ENCODE measurements around the gene KRTAP10-4.
"Not testable (repeated sequence)": the region's sequence is repeated elsewhere in the genome, so short reads cannot be mapped to it uniquely, and the experiment has no call there.

Gene KRTAP10-4

DNA sequence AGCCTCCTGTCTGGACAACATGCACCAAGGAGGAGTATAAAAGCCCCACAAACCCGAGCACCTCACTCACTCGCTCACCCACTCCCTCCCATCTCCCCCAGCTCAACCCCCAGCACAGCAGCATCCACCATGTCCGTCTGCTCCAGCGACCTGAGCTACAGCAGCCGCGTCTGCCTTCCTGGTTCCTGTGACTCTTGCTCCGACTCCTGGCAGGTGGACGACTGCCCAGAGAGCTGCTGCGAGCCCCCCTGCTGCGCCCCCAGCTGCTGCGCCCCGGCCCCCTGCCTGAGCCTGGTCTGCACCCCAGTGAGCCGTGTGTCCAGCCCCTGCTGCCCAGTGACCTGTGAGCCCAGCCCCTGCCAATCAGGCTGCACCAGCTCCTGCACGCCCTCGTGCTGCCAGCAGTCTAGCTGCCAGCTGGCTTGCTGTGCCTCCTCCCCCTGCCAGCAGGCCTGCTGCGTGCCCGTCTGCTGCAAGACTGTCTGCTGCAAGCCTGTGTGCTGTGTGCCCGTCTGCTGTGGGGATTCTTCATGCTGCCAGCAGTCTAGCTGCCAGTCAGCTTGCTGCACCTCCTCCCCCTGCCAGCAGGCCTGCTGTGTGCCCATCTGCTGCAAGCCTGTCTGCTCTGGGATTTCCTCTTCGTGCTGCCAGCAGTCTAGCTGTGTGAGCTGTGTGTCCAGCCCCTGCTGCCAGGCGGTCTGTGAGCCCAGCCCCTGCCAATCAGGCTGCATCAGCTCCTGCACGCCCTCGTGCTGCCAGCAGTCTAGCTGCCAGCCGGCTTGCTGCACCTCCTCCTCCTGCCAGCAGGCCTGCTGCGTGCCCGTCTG, at the start of gene KRTAP10-4:
Gene KRTAP10-4, plus strand, starts transcription at position 100 of the 827 bp plus-strand sequence. Its CDS starts 30 bp downstream, at position 130.
- in situ Hi-C loops (cut with MboI; ENCODE audit: low sequenced_read_pairs) = not testable (repeated sequence)

- in situ Hi-C loops (cut with MboI; ENCODE audit: low sequenced_read_pairs) = loop anchor here (25.0 kb wide), 1 partner anchor 263 kb away; no protein-coding TSS in a partner anchor
These were observed 48.8 kb upstream of the KRTAP10-4 start for GRCh38 chr21:44524414-44525371.

- in situ Hi-C loops (cut with MboI; ENCODE audit: low sequenced_read_pairs) = no loop called here
These were observed 48.0 kb upstream of the KRTAP10-4 start for GRCh38 chr21:44525391-44526095.

- in situ Hi-C loops (cut with MboI; ENCODE audit: low sequenced_read_pairs) = no loop called here
These were observed 47.2 kb upstream of the KRTAP10-4 start for GRCh38 chr21:44526096-44526997.

DNA sequence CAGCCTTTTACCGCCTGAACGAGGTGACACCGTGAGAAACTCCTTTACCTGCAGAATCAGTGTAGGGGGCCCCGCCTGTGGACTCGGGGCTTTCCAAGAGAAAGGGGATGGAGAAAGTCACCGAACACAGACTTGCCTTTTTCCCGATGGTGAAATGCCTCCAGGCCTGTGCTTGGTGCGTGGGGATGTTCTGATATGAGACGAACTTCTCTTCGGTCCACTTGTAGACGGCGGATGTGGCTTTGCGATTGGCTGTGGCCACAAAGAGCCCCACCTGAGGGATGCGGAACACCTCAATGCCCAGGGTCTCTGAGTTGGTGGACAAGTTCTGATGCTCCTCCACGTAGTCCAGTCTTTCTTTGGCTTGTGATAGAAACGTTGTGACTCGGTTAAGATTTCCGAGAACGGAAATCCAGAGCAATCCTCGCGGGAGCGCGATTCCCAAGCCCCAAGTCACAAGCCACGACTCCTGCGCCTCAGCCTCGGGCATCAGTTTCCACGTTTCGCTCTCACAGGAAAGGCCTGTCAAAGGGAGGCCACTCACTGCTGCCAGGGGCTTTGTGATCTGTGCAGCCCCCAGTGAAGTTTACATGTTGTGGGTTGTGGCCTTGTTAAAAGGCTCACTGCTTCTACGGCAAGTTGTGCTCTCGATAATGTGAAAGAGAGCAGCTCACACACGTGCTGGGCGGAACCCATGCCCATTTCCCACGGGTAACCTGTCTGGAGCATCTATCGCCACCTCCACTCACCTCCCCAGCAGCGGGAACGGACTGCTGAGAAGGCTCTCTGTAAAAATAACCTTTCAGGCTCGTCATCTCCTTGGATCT, 46.2 kb upstream of the KRTAP10-4 start:
- in situ Hi-C loops (cut with MboI; ENCODE audit: low sequenced_read_pairs) = no loop called here

DNA sequence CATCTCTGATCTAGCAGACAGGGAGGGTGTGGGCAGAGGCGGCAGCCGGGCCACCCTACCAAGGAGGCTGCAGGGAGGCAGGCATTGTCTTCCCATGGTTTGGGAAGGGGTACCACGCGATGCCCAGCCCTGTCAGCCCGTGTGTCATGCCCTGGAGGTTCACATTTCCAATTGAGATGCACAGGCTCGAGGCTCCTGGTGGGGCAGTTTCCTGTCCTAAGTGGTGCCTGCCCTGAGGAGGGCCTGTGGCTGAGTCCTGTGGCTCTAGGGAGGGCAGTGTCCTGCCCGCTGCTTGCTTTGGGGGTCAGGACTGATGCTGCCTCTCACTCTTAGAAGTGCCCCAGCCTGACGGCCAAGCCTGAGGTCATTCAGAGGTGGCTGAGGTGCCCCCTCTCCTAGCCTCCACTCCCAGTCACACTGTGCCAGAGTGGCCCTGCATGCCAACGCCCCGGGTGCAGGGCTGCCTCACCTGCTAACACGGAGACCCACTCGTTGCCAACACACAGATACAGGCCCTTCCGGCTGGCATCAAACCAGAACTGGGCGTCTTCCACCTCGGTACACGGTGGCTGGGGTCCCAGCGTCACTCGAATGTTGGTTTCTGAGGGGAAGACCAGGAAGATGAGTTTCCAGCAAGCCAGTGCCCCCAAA, 45.4 kb upstream of the KRTAP10-4 start:
- in situ Hi-C loops (cut with MboI; ENCODE audit: low sequenced_read_pairs) = no loop called here

- in situ Hi-C loops (cut with MboI; ENCODE audit: low sequenced_read_pairs) = no loop called here
These were observed 44.9 kb upstream of the KRTAP10-4 start for GRCh38 chr21:44528634-44528995.

GRCh38 chr21:44529011-44529421, 44.5 kb upstream of the KRTAP10-4 start:
- in situ Hi-C loops (cut with MboI; ENCODE audit: low sequenced_read_pairs) = no loop called here

DNA sequence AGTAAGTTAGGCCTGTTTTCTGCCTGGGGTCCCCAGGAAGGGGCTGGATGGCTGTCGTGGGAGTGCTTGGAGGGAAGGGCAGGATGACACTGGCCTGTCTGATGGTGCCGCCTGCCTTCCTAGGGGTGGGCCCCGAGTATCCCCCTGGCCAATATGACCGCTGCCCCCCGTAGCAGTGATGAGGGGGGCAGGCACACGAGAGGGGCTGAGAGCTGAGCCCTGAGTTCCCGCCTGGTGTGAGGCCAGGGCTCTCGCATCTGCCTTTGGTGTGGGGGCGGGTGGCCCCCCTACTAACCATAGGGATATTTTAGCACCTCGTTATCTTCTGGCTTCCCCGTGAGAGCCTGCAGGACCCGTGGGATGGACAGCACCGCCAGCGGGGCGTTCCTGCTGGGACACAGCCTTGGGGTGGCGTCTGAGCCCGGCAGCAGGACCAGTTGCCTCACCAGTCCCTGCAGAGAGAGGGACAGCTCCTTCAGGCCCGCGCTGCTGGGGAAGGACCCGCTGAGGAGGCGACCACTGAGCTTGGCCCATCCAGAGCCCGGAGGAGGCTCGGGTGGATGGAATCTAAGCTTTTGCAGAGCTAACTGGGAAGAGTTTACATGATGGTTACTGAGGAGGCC, 43.9 kb upstream of the KRTAP10-4 start:
- in situ Hi-C loops (cut with MboI; ENCODE audit: low sequenced_read_pairs) = no loop called here

GRCh38 chr21:44530221-44530902, 43.2 kb upstream of the KRTAP10-4 start:
- in situ Hi-C loops (cut with MboI; ENCODE audit: low sequenced_read_pairs) = no loop called here

DNA sequence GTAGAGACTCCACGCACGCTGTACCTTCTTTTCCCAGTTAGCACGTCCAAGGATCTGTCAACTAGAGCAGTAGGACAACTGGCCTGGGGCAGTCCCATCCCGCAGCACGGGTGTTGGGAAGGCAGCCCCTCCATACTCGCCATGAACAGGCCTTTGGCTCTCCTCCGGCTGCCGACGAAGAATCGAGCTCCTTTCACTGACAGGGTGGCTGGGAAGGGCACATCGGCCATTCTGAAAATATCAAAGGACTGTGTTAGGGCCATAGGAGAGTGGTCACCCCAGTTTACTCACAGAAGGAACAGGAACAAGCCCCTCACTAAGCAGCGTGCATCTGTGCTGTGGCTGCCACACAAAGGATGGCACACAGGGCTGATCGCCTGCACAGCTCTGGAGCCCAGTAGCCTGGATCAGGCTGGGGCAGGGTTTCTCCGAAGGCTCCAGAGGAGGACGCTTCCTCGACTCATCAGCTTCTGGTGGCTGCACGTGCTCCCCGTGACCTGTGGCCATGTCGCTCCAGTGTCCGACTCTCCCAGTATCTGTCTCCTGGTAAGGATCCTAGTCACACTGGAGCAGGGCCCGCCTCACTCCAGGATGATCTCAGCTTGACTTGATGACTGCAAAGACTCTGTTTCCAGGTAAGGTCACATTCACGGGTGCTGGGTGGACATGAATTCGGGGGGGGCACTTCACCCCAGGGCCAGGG, 42.5 kb upstream of the KRTAP10-4 start:
- in situ Hi-C loops (cut with MboI; ENCODE audit: low sequenced_read_pairs) = no loop called here

DNA sequence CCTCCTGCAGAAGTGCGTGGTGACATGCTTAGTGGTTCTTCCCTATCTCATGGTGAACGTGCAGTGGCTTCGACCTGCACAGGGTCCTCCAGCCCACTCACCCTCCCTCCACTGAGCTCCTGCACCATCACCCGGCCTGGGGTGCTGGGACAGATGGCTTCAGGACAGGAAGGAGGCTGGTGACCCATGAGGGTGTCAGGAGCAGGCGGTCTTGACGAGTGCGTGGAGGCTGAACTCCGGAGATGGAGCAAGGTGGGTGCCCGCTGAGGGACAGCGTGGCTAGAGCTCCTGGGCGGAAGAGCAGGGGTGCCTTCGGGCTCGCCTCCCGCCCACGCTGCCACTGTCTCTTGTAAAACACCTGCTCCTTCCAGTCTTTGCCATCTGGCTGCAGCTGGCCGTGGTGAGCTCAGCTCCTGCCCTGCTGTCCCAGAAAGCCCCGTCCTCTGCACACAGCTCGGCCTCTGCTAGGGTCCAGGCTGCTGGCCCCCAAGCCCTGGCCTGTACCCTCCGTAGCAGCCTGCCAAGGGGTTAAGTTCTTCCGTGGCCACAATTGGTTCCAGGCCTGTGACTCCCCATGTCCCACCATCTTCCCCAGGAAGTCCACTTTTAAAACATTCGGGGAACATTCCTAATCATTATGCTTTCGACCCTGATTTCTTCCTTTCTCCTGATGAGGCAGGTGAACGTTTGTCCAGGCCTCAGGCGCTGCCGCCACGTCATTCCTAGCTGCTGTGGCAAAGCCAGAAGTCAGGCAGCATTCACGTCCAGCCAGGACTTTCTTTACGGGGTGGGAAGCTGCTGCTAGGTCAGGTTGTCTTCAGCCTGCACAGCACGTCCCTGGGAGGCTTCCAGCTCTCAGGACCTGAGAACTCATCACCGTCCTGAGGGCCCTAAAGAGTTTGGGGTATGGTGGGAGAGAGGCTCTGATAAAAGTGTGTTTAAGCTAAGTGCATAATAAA, 41.6 kb upstream of the KRTAP10-4 start:
- in situ Hi-C loops (cut with MboI; ENCODE audit: low sequenced_read_pairs) = no loop called here

GRCh38 chr21:44532712-44533111, 40.8 kb upstream of the KRTAP10-4 start:
- in situ Hi-C loops (cut with MboI; ENCODE audit: low sequenced_read_pairs) = no loop called here

- in situ Hi-C loops (cut with MboI; ENCODE audit: low sequenced_read_pairs) = no loop called here
These were observed 40.2 kb upstream of the KRTAP10-4 start for GRCh38 chr21:44533121-44533890.

All from HL-60/S4 treated with phorbol 12-myristate 13-acetate at 8.2 ng/mL for 4 days and 3 days (cell line).